Activated T-helper 1 cell treated with anti-CD3 and anti-CD28 coated beads, Interleukin-2, amount 50 U/mL, for 16 hours (primary cell): ENCODE results near the gene MDH1.
"Not testable (repeated sequence)": the region's sequence is repeated elsewhere in the genome, so short reads cannot be mapped to it uniquely, and the experiment has no call there.

Source experiments
- DNase-seq, 2 donors: peaks; one replicate each; pipeline ENCODE4 v3.0.0-alpha.2; 2020; ENCODE audit warnings: low read depth in 1 of 2, low spot score in 1 of 2

Gene MDH1

DNA sequence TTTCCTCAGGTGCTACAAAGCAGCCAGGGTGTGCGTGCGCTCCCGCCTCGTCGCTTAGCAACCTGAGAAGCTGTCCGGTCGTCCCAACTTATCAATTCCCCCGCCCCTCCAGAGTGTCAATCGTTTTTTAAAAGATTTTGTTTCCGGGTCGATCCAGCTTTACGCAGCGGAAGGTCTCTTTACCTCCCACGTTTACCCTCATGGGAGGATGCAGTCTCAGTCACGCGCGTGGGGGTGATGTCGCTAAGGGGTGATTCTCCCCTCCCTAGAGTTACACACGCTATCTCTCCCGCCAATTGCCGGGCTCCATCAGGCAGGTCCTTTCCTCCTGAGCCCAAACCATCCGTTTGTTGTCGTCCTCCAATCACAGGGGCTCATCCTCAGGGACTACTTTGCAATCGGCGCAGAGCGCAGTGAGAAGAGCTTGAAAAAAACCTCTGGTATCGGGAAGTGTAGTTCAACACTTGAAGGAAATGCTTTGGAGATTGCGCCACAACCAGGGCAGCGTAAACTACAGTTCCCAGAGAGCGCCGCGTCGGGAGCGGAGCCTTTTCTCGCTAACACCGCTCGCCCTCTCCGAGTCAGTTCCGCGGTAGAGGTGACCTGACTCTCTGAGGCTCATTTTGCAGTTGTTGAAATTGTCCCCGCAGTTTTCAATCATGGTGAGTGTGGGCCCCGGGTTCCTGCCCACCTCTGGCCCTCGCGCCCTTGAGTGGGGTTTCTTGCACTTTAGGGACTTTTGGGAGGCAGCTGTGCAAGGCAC lies at the start of gene MDH1, which contains the start of gene WDPCP:
Gene MDH1, plus strand, starts transcription at position 579 of the 763 bp plus-strand sequence. Its CDS starts 81 bp downstream, at position 660.
Gene WDPCP, minus strand, starts transcription at position 93 of the 763 bp plus-strand sequence. CDS start 206 bp downstream, outside the sequence.
- DNase-seq: peak; percentile 81 to 89

DNA sequence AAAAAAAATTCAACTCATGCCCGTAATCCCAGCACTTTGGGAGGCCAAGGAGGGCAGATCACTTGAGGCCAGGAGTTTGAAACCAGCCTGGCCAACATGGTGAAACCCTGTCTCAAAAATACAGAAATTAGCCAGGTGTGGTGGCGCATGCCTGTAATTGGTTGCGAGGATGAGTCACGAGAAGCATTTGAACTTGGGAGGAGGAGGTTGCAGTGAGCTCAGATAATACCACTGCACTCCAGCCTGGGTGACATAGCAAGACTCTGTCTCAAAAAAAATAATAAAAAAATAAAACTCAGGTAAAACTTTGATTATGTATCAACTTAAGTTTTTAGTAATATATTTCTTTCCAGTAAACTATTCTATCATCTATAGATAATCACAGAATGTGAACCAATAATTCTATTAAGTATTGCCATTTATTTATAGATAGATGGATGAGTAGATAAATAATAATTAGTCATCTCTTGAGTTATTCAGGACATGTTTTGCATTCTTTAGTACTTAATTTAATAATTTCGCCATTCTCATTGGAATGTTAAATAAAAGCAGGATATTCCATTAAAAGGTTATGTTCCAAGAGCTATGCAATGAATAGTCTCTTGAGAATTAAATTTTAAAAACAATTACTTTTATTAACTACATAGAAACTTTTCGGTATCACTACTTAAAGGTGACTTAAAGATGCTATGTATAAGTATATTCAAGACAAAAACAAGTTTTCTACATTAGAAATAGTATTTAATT lies 49.2 kb upstream of the MDH1 start:
- no peak for DNase-seq

DNA sequence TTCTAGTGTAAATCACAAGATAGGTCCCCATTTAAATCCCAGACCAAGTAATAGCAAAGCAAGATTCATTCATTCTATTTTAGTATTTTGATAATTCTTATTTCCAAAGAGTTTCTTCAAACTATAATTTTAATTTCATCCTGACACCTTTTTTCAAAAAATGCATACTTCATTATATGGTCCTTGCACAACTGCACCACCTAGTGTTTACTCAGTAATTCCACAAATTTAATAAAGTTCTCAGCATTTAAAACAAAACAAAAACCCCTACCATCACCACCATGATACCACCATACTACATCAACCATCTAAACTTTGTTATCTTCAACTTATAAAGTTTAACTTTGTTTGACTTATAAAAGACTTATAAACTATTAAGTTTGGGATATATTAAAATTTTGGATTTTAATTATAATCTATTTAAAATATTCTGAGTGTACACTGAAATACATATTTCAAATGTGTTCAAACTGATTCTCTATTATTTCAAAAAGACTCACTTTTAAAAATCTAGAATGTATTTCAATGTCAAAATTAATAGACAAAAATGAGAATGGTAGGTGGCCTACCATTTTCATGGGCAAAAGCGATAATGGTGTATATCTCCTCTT lies 44.6 kb upstream of the MDH1 start:
- DNase-seq: no peak

DNA sequence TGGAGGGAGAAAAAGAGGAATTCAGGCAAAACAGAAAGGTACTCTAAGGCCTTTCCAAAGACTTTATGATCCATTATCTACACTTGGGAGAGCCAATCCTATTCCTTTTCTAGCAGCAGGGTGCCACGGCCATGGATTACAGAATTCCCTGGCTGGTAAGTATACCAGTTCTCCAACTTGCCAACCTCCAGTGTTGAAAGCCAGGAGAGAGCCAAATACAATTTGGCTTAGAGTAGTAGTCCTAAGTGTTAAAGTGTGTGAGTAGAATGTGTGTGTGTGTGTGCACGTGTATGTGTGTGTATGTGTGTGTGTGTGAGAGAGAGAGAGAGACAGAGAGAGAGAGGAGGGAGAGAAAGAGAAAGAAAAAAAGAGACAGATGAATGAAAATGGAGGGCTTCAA lies 43.7 kb upstream of the MDH1 start:
- DNase-seq: no peak

DNA sequence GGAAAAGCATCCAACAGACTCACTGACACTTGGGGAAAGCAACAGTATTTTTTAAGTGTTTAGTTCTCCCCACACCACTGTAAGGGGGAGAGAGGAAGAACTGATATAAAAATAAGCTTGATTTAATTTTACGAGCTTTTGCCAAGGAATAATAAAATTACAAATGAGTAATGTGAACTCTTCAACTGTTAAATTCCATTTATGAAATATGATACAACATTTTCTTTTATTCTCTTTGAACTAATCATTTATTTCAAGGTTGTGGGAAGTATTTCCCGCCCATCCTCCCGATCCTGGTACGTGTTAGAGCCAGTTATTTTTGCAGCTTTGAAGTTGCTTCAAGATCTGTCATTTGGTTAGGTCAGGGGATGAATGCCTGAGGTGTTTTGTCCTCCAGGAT lies 35.7 kb upstream of the MDH1 start:
- no peak for DNase-seq

DNA sequence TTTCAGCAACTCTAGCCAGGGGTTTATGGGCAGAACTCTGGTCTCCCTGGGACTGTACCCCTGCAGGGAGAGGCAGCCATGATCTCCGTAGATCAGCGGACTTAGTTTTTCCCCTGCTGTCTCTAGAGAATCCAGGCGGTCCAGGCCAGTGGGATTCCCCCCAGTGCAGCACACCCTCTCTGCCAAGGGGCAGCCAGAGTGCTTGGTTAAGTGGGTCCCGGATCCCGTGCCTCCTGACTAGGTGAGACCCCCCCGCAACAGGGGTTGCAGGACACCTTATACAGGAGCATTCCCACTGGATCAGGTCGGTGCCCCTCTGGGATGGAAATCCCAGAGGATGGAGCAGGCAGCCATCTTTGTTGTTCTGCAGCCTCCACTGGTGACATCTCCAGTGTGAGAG lies 33.5 kb upstream of the MDH1 start:
- DNase-seq: no peak

DNA sequence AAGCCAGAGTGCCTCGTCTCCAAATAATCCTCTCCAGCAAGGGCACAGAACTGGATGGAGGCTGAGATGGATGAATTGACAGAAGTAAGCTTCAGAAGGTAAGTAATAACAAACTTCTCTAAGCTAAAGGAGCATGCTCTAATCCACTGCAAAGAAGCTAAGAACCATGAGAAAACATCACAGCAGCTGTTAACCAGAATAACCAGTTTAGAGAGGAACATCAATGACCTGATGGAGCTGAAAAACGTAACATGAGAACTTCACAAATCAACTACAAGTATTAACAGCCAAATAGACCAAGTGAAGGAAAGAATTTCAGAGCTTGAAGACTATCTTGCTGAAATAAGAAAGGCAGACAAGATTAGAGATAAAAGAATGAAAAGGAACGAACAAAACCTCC lies 32.8 kb upstream of the MDH1 start:
- DNase-seq: no peak

DNA sequence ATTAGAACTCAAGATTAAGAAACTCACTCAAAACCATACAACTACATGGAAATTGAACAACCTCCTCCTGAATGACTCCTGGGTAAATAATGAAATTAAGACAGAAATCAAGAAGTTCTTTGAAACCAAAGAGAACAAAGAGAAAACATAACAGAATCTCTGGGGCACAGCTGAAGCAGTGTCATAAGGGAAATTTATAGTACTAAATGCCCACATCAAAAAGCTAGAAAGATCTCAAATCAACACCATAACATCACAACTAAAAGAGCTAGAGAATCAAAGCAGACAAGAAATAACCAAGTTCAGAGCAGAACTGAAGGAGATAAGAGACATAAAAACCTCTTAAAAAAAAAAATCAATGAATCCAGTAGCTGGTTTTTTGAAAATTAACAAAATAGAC lies 30.9 kb upstream of the MDH1 start:
- DNase-seq: not testable (repeated sequence)

DNA sequence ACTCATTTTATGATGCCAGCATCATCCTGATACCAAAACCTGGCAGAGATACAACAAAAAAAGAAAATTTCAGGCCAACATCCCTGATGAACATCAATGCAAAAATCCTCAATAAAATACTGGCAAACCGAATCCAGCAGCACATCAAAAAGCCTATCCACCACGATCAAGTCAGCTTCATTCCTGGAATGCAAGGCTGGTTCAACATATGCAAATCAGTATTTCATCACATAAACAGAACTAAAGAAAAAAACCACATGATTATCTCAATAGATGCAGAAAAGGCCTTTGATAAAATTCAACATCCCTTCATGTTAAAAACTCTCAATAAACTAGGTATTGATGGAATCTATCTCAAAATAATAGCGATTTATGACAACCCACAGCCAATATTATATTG lies 29.8 kb upstream of the MDH1 start:
- not testable (repeated sequence) for DNase-seq

DNA sequence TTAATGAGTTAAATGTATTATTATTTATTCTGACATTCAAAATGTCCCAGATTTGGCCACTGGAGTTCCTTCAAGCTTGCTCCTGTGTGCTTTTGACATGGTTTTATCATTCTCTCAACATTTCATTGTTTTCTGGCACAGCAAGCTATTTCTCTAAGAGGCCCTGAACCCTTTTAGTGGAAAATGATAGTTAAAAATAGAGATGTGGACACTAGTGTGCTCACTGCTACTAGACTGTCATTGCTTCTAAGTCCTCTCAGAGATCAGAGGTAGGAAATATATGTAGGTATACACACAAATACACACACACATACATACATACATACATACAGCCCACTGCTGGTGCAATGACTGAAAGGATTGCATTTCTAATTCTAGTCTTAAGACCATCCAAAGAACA lies 26.0 kb upstream of the MDH1 start:
- DNase-seq: no peak

DNA sequence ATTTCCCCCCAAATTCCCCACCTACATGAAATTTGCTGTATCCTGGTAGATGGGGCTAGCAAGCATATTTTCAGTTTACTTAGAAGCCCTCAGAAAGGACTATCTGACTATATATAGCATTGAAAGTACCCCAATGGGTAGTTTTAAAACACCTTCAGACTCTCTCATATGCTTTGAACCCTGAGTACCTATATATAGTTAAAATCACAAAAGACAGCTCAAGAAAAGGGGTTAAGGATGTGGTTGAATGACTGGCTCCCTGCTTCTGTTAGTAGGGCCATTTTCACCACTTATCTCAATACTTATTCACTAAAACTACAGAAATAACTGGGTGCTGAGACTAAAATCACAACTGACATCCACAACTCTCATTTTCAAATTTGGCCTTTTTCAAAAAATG lies 19.0 kb upstream of the MDH1 start:
- no peak for DNase-seq

DNA sequence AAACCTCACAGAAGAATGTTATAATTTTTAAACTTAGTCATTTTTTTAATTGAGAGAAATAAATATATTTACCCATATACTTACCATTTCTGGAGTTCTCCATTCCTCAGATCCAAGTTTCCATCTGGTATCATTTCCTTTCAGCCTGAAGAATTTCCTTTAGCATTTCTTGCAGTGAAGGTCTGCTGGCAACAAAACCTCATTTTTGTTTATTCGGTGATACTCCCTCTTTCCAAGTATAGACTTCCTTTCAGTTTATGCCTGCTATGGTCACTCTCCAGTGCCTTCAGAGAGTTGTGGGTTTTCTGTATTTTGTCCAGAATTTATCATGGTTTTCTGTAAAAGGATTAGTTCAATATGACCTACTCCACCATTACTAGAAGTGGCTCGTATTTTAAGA lies 17.5 kb upstream of the MDH1 start:
- no peak for DNase-seq

DNA sequence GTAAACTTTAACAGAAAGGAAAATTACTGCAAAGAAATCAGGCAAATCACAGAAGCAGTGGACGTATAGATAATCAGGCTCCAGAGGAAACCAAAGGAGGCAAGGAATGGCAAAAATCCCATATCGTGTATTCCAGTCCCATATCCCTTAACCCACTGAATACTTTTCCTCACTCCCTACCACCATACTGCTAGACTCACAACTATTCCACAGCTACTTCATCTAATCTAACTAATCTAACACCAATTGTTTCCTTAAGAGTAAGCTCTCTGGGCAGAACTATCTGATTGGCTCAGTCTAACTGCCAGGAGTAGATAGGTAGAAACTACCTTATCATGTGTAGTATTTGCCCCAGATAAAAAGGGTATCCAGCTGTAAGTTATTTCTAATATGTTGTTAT lies 16.8 kb upstream of the MDH1 start:
- DNase-seq: no peak

DNA sequence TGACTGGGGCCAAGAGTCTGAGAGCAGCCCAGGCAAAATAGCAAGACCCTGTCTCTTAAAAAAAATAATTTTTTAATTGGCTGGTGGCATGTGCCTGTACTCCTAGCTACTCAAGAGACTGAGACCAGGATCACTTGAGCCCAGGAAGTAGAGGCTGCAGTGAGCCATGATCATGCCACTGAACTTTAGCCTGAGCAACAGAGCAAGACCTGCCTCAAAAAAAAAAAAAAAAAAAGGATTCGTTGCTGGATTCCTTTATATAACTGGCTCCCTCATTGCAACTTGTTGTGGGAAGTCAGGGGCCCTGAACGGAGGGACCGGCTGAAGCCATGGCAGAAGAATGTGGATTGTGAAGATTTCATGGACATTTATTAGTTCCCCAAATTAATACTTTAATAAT lies 15.7 kb upstream of the MDH1 start:
- not testable (repeated sequence) for DNase-seq

DNA sequence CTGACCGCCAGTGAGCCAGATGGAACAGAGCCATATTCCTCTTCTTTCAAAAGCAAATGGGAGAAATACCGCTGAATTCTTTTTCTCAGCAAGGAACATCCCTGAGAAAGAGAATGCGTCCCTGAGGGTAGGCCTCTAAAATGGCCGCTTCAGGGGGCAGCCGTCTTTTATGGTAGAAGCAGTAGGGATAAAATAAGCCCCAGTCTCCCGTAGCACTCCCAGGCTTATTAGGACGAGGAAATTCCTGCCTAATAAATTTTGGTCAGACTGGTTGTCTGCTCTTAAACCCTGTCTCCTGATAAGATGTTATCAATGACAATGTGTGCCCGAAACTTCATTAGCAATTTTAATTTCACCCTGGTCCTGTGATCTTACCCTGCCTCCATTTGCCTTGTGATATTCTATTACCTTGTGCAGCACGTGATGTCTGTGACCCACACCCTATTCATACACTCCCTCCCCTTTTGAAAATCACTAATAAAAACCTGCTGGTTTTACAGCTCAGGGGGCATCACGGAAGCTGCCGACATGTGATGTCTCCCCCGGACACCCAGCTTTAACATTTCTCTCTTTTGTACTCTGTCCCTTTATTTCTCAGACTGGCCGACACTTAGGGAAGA lies 14.9 kb upstream of the MDH1 start:
- not testable (repeated sequence) for DNase-seq

DNA sequence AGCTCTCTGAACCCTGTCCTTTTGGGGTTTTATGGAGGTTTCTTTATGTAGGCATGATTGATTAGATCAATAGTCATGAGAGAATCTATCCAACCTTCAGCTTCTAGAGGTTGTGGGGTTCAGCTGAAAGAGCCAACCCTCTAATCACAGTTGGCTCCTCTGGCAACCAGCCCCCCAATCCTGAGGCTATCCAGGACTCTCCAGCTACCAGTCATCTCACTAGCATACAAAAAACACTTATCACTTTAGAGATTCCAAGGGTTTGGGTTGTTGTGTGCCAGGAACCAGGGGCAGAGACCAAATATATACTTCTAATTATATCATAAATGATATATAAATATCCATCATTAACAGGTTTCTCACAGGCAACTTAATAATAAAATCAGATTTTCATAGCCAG lies 12.2 kb upstream of the MDH1 start:
- no peak for DNase-seq

DNA sequence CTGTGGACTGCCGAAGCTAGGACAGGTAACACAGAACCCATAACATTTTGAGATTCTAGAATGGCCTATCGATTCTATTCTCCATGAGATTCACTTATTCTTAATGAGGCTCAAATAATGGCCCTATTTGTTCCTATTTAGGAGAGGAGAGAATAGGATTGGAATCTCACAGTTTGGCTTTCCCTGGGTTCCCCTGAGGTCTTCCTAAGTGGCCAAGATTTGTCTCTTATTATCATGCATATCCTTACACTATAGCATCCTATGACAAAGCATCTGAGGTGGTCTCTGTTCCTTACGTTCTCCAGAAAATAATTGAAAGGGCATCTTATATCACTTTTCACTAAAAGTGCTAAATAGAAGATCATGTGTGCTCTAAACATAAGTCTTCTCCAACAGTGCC lies 10.0 kb upstream of the MDH1 start:
- no peak for DNase-seq

DNA sequence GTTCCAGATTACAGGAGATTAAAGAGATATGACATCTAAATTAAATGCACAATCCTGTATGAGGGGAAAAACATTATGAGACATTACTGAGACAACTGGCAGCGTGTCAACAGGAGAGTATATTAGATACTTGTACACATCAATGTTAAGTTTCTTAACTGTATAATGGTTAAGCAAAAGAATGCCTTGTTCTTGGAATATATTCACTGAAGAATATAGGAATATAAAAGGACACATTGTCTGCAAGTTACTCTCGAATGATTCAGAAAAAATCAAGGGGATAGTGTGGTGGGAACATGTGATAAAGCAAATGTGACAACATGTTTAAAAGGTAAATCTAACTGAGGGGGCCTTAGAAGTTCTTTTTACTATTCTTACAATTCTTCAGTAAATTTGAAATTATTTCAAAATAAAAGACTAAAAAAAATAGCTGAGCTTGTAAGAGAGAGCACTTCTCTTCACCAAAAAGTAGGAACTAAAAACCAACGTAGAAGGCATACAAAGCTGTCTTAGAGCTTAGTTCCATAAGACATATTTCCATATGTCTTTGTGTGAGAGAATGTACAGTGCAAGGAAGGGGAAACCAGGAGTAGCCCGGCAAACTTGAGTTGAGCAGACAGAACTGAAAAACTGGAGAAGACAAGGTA lies 8.0 kb upstream of the MDH1 start:
- no peak for DNase-seq

DNA sequence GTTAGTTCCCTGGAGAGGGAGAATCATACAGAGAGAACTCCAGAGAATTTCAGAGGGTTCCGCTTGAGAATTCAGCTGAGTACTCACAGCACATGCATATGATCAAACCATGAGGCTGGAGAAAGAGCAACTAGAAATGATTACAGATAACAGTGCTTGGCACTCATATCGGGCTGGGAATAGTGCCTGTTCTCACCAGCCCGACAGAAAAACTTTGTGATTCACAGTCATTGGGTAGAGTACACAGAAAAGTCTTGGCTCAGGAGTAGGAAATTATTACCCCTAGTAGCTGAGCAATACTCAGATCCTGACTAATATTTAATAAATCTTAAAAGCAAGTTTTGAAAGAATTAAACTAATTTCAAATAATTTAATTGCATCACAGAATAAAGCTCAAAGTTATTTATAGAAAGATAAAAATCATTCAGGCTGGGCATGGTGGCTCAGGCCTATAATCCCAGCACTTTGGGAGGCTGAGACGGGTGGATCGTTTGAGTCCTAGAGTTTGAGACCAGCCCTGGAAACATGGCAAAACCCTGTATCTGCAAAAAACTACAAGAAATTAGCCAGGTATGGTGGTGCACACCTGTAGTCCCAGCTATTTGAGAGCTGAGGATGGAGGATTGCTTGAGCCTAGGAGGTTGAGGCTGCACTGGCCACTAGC lies 7.3 kb upstream of the MDH1 start:
- no peak for DNase-seq

DNA sequence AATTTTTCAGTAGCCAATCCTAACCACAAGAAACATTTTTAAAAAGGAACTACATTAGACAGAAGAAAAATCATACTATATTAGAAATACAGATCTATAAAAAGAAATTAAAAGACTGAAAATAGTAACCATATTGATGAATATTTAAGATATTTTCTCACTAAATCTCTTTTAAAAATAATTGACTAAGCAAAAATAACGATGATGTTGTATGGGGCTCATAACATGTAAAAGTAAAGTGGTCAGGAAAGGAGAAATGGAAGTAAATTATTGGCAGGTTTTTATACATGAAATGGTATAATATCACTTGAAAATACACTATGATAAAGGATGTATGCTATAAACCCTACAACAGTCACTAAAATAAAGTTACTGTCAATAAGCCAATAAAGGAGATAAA lies 5.9 kb upstream of the MDH1 start:
- no peak for DNase-seq
